Heart right ventricle (tissue), 16 donors: Measurements from ENCODE around the gene RASGRP1. TPM values are rescaled to one million over a fixed set of nuclear protein-coding genes. Genes with fewer than 3 reads are reported as not detected.
A peak's percentile ranks its signal among the peaks of the same experiment; 100 is the strongest.

Source experiments
- ATAC-seq, 8 donors: fragments of 200-7000 bp; cut with Tn5 transposase; one replicate each; pipeline ENCODE4 v1.9.1; 2020; ENCODE audit warnings: mild to moderate bottlenecking in 8 of 8, moderate library complexity in 8 of 8, moderate number of reproducible peaks in 1 of 8
- DNase-seq, 2 donors: peaks; one replicate each; pipeline ENCODE4 v3.0.0-alpha.2; 2020
- H3K27ac ChIP-seq, 10 donors: fragments of 200-600 bp; sonication (generic) in 2 of 10; one replicate each; pipeline versions ENCODE4 v1.5.0 to v1.8.0; 2020 to 2022; ENCODE audit warnings: mild to moderate bottlenecking in 3 of 10
- H3K27me3 ChIP-seq, 7 donors: fragments of 200-600 bp; one replicate each; pipeline ENCODE4 v1.8.0; 2021 to 2022; ENCODE audit warnings: mild to moderate bottlenecking in 2 of 7
- H3K36me3 ChIP-seq, 9 donors: fragments of 200-600 bp; sonication (generic) in 1 of 9; one replicate each; pipeline versions ENCODE4 v1.5.0 to v1.8.0; 2020 to 2022; ENCODE audit warnings: mild to moderate bottlenecking in 2 of 9
- H3K4me1 ChIP-seq, 9 donors: fragments of 200-600 bp; sonication (generic) in 1 of 9; one replicate each; pipeline versions ENCODE4 v1.5.0 to v1.8.0; 2020 to 2022; ENCODE audit warnings: mild to moderate bottlenecking in 4 of 9
- H3K4me3 ChIP-seq, 10 donors: fragments of 200-600 bp; sonication (generic) in 2 of 10; one replicate each; pipeline versions ENCODE4 v1.5.0 to v1.8.0; 2020 to 2022; ENCODE audit warnings: mild to moderate bottlenecking in 7 of 10, moderate library complexity in 2 of 10
- H3K9me3 ChIP-seq, 11 donors: fragments of 200-600 bp in 10 of 11; sonication (generic) in 2 of 11; one replicate each; pipeline versions ENCODE4 v1.5.0 to v1.8.0; 2013 to 2022; ENCODE audit warnings: mild to moderate bottlenecking in 2 of 11, control low read depth in 1 of 11, moderate library complexity in 1 of 11
- CTCF ChIP-seq, 9 donors: fragments of 200-600 bp; sonication (generic) in 2 of 9; IDR thresholded peaks; one replicate each; pipeline versions ENCODE4 v1.5.0 to v1.8.0; 2021 to 2022; ENCODE audit warnings: antibody characterized with exemption in 9 of 9, mild to moderate bottlenecking in 5 of 9, moderate library complexity in 1 of 9
- WGBS, 2 donors: extraction: QIAGEN DNeasy Blood & Tissue Kit; methylation state at CpG; one replicate each; pipeline ENCODE4 v1.1.7; 2013; ENCODE audit warnings: inconsistent platforms in 1 of 2; 5-methylcytosine and 5-hydroxymethylcytosine counted together
- intact Hi-C, 10 donors: fragments of 100-400 bp; cut with DNase I; formaldehyde crosslinking; loops; one replicate each; pipeline versions ENCODE4 v1.11.1 to v1.14.2; 2022
- polyA plus RNA-seq, 2 donors: library from polyadenylated mRNA; stranded (reverse); fragments of 200-250 nt; gene quantifications; one replicate each; pipeline ENCODE4 v1.2.3, GENCODE V29; 2013
- total RNA-seq, 10 donors: library from RNA; stranded (reverse); fragmentation: NEBNext Ultra II Directional in 3 of 10; extraction: Animal tissue kit (Norgen Biotek cat#: 25700) in 3 of 10; gene quantifications; one replicate each; pipeline versions ENCODE4 v1.2.1 to v1.2.4, GENCODE V29; 2021 to 2023
- donor health status: Arrhythmogenic right ventricular cardiomyopathy.
- donor health status: ischemic (EF 13 %, LVEDD 7.1; RV severe dilation, severe dysfunction).
- donor health status: healthy with polysubstance abuse.
- donor health status: DM: no; HTN: yes; CAD: no.
- donor health status: DM: no; HTN: no; CAD: no.
- donor health status: ischemic (EF 25% LVEDD 6.9; RV normal size, moderate dysfunction).
- donor health status: ischemic (EF 25% LVEDD 5.7; RV mildly dilated, moderate dysfunction).
- donor health status: healthy.
- donor health status: DM: yes; HTN: yes; CAD: no.
- donor health status: Ischemic cardiomyopathy.
- donor health status: ischemic (EF 35%, LVEDD 5.7; RV mildly dilated, moderate dysfunction).
- donor health status: nonischemic (EF 11% LVEDD 7.7; RV severe dilation, severe dysfunction).
- donor health status: DM: yes; HTN: yes; CAD: no.
- donor health status: PGD.
- donor health status: ischemic (EF 29% LVEDD 5.4; RV normal size, mild dysfunction).
- donor health status: nonischemic (EF 23%, LVEDD 6.1; RV moderate dilation, normal function).

Gene RASGRP1
- total and polyA plus RNA-seq, 12 donors = 0.04 to 3.0 (median 0.42) TPM; not detected in 1

- Histone ChIP-seq H3K9me3 (no peaks in the 10 kb centered on the region), H3K4me3 (peak overlapping the region in 1 of 10 donors; percentile 10), H3K36me3 (no peaks in the 10 kb centered on the region), H3K4me1 (peaks cover 0 to 45% (median 3%) of the 10 kb centered on the region in 9 donors), H3K27ac (no peak overlapping the region), H3K27me3 (peaks cover 0 to 34% (median 0%) of the 10 kb centered on the region in 7 donors)
- ATAC-seq (no peak), DNase-seq (no peak)
- intact Hi-C loops = loop anchor here in 2 of 10 donors (5.0 to 10.0 kb wide), 4 partner anchors 87 to 124 kb away; no protein-coding TSS in a partner anchor
- WGBS, 2 donors = 67 to 84% methylated on average over 10 of the region's 10 CpGs
- TF ChIP-seq CTCF (IDR thresholded peaks at IDR 0.05) = no peak
Measured at GRCh38 chr15:38557921-38558320, 6.7 kb downstream of the RASGRP1 start.

- Histone ChIP-seq H3K4me1 (peaks cover 0 to 53% (median 3%) of the 10 kb centered on the region in 9 donors), H3K27me3 (peaks cover 0 to 29% (median 0%) of the 10 kb centered on the region in 7 donors), H3K27ac (no peak overlapping the region), H3K9me3 (no peaks in the 10 kb centered on the region), H3K36me3 (no peaks in the 10 kb centered on the region), H3K4me3 (no peak overlapping the region)
- ATAC-seq (no peak), DNase-seq (no peak)
- intact Hi-C loops = loop anchor here in 2 of 10 donors (5.0 to 10.0 kb wide), 4 partner anchors 89 to 126 kb away; no protein-coding TSS in a partner anchor
- 77 to 79% methylated on average over 5 of the region's 5 CpGs for WGBS, 2 donors
- no peak for TF ChIP-seq CTCF (IDR thresholded peaks at IDR 0.05)
Measured at GRCh38 chr15:38555686-38556334, 8.8 kb downstream of the RASGRP1 start.

- H3K4me1 ChIP-seq = peaks cover 0 to 44% (median 0%) of the 10 kb centered on the region in 9 donors
- DNase-seq = no peak
- H3K36me3 ChIP-seq = no peaks in the 10 kb centered on the region
- no peak overlapping the region for H3K27ac ChIP-seq
- no peaks in the 10 kb centered on the region for H3K9me3 ChIP-seq
- no peak overlapping the region for H3K4me3 ChIP-seq
- 75 to 85% methylated on average over 4 of the region's 4 CpGs for WGBS, 2 donors
- ATAC-seq = no peak
- TF ChIP-seq CTCF (IDR thresholded peaks at IDR 0.05) = no peak
- peaks cover 0 to 29% (median 0%) of the 10 kb centered on the region in 7 donors for H3K27me3 ChIP-seq
- intact Hi-C loops = loop anchor here in 2 of 10 donors (10.0 kb wide), 3 partner anchors 90 to 100 kb away; no protein-coding TSS in a partner anchor
Measured at GRCh38 chr15:38554354-38554753, 10.3 kb downstream of the RASGRP1 start.

- WGBS, 2 donors = 86 to 91% methylated on average over 4 of the region's 4 CpGs
- H3K27me3 ChIP-seq = peaks cover 0 to 24% (median 0%) of the 10 kb centered on the region in 7 donors
- no peak for TF ChIP-seq CTCF (IDR thresholded peaks at IDR 0.05)
- no peak overlapping the region for H3K27ac ChIP-seq
- DNase-seq = no peak
- H3K36me3 ChIP-seq = no peaks in the 10 kb centered on the region
- intact Hi-C loops = loop anchor here in 2 of 10 donors (10.0 kb wide), 3 partner anchors 88 to 102 kb away; no protein-coding TSS in a partner anchor
- peaks cover 0 to 31% (median 0%) of the 10 kb centered on the region in 9 donors for H3K4me1 ChIP-seq
- ATAC-seq = no peak
- H3K9me3 ChIP-seq = no peaks in the 10 kb centered on the region
- no peak overlapping the region for H3K4me3 ChIP-seq
Measured at GRCh38 chr15:38553071-38553470, 11.5 kb downstream of the RASGRP1 start.
